ENCODE results near the gene PARP12.

The PARP12 gene

GRCh38 chr7:140008755-140009610, 53.8 kb downstream of the PARP12 start:
- DNase-seq, result no peak

- no peak for DNase-seq
Observed at GRCh38 chr7:140007051-140007690, 55.6 kb downstream of the PARP12 start.

GRCh38 chr7:140006600-140006999, 56.2 kb downstream of the PARP12 start:
- DNase-seq, result no peak

GRCh38 chr7:140005754-140006503, 56.8 kb downstream of the PARP12 start:
- no peak for DNase-seq

GRCh38 chr7:140005341-140005740, 57.4 kb downstream of the PARP12 start:
- DNase-seq, result no peak

GRCh38 chr7:140004672-140005071, 58.1 kb downstream of the PARP12 start:
- no peak for DNase-seq

- peak; percentile 18 to 53 for DNase-seq
Observed at GRCh38 chr7:140003913-140004382, 58.8 kb downstream of the PARP12 start.

GRCh38 chr7:140000666-140001268, 62.0 kb downstream of the PARP12 start:
- no peak for DNase-seq

GRCh38 chr7:139999516-139999915, 63.2 kb downstream of the PARP12 start:
- DNase-seq, result no peak

GRCh38 chr7:139998572-139998971, 64.2 kb downstream of the PARP12 start:
- DNase-seq, result no peak

- DNase-seq, result no peak
Observed at GRCh38 chr7:139995017-139995915, 67.5 kb downstream of the PARP12 start.

GRCh38 chr7:139994356-139994755, 68.4 kb downstream of the PARP12 start:
- no peak for DNase-seq

GRCh38 chr7:139993592-139993991, 69.2 kb downstream of the PARP12 start:
- no peak for DNase-seq

GRCh38 chr7:139993169-139993568, 69.6 kb downstream of the PARP12 start:
- DNase-seq, result no peak

- DNase-seq, result no peak
Observed at GRCh38 chr7:139992353-139993044, 70.3 kb downstream of the PARP12 start.

- DNase-seq, result no peak
Observed at GRCh38 chr7:139991911-139992310, 70.8 kb downstream of the PARP12 start.

GRCh38 chr7:139991269-139991666, 71.5 kb downstream of the PARP12 start:
- no peak for DNase-seq

GRCh38 chr7:139990571-139991268, 72.0 kb downstream of the PARP12 start:
- DNase-seq, result no peak

- no peak for DNase-seq
Observed at GRCh38 chr7:139990142-139990535, 72.6 kb downstream of the PARP12 start.

- no peak for DNase-seq
Observed at GRCh38 chr7:139989366-139990141, 73.2 kb downstream of the PARP12 start.
